ENCODE measurements around the gene ITGA8.

DNA sequence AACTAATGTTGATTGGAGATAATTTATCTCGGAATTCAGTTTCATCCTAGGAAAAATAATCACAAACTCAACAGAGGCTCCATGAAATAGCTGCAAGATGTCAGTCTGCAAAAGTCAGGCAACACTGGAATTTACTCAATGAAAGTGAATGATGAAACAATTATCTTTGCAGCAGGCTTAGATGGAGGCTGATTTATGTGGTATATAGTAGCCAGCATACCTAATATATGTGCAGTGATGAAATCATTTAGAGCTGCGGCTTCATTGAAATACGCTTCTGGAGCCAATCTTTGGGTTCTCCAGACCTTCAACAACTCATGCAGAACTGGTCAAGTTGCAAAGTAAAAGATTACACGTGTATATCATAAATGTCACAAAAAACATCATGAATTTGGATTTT lies 113.3 kb downstream of the ITGA8 start:
- TF ChIP-seq, protein P1, sequence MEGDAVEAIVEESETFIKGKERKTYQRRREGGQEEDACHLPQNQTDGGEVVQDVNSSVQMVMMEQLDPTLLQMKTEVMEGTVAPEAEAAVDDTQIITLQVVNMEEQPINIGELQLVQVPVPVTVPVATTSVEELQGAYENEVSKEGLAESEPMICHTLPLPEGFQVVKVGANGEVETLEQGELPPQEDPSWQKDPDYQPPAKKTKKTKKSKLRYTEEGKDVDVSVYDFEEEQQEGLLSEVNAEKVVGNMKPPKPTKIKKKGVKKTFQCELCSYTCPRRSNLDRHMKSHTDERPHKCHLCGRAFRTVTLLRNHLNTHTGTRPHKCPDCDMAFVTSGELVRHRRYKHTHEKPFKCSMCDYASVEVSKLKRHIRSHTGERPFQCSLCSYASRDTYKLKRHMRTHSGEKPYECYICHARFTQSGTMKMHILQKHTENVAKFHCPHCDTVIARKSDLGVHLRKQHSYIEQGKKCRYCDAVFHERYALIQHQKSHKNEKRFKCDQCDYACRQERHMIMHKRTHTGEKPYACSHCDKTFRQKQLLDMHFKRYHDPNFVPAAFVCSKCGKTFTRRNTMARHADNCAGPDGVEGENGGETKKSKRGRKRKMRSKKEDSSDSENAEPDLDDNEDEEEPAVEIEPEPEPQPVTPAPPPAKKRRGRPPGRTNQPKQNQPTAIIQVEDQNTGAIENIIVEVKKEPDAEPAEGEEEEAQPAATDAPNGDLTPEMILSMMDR (IDR thresholded peaks at IDR 0.05): no peak
- no peak for TF ChIP-seq POLR2A (IDR thresholded peaks at IDR 0.05)
- TF ChIP-seq EP300 (IDR thresholded peaks at IDR 0.05): no peak
- no peak for TF ChIP-seq POLR2AphosphoS5 (IDR thresholded peaks at IDR 0.05)

Measured in stomach (tissue), 4 donors.